DND-41 (cell line): ENCODE data around the gene ABT1.

Source experiments
- ATAC-seq: fragments of 200-7000 bp; cut with Tn5 transposase; 3 replicates; pipeline ENCODE4 v1.9.1; 2021; ENCODE audit warnings: low read depth; ENCODE audit not compliant: insufficient read depth
- DNase-seq: peaks from one replicate; pipeline ENCODE4 v3.0.0-alpha.2; 2020
- H2AFZ ChIP-seq: 2 replicates; pipeline ENCODE4 v1.6.0; 2012; ENCODE audit warnings: low read depth, low read length
- H3K27ac ChIP-seq: 2 replicates; pipeline ENCODE4 v1.5.1; 2012; ENCODE audit warnings: low read length, inconsistent platforms
- H3K27me3 ChIP-seq: fragments of 200-600 bp; sonication (generic); 2 replicates; pipeline ENCODE4 v1.6.0; 2012; ENCODE audit warnings: low read length, mild to moderate bottlenecking, inconsistent platforms; ENCODE audit not compliant: insufficient read depth, poor library complexity
- H3K36me3 ChIP-seq: 2 replicates; pipeline ENCODE4 v1.5.1; 2012; ENCODE audit warnings: low read length, inconsistent platforms; ENCODE audit not compliant: insufficient read depth
- H3K4me1 ChIP-seq: 2 replicates; pipeline ENCODE4 v1.5.1; 2012; ENCODE audit warnings: mild to moderate bottlenecking, low read length; ENCODE audit not compliant: insufficient read depth
- H3K4me2 ChIP-seq: 2 replicates; pipeline ENCODE4 v1.6.0; 2012; ENCODE audit warnings: mild to moderate bottlenecking, moderate library complexity, low read length, inconsistent platforms; ENCODE audit not compliant: insufficient read depth
- H3K4me3 ChIP-seq, 2 experiments: fragments of 200-600 bp in 1 of 2; shearing (Covaris generic) in 1 of 2; 2 replicates each; pipeline ENCODE4 v1.5.1; 2012 to 2016; ENCODE audit warnings: inconsistent platforms in 2 of 2, low read length in 2 of 2, mild to moderate bottlenecking in 2 of 2, low read depth in 1 of 2, moderate library complexity in 1 of 2
- H3K79me2 ChIP-seq: 2 replicates; pipeline ENCODE4 v1.6.0; 2012; ENCODE audit warnings: low read length, inconsistent platforms; ENCODE audit not compliant: insufficient read depth
- H3K9ac ChIP-seq: 2 replicates; pipeline ENCODE4 v1.6.0; 2012; ENCODE audit warnings: low read depth, mild to moderate bottlenecking, inconsistent platforms, low read length, moderate library complexity
- H3K9me3 ChIP-seq: 2 replicates; pipeline ENCODE4 v1.5.1; 2012; ENCODE audit warnings: low read length, moderate library complexity, mild to moderate bottlenecking, inconsistent platforms; ENCODE audit not compliant: insufficient read depth, severe bottlenecking
- H4K20me1 ChIP-seq: 2 replicates; pipeline ENCODE4 v1.6.0; 2012; ENCODE audit warnings: low read length; ENCODE audit not compliant: insufficient read depth
- EZH2 ChIP-seq: IDR thresholded peaks from 3 replicates; pipeline ENCODE4 v1.6.1; 2012; ENCODE audit warnings: borderline replicate concordance, low read depth, mild to moderate bottlenecking, moderate library complexity, low read length, inconsistent platforms; ENCODE audit not compliant: severe bottlenecking
- TF ChIP-seq, protein P1 (sequence below): IDR thresholded peaks from 2 replicates; pipeline ENCODE4 v1.5.1; 2012; ENCODE audit warnings: borderline replicate concordance, low read length, moderate library complexity, mild to moderate bottlenecking; ENCODE audit not compliant: poor library complexity, severe bottlenecking; ENCODE audit errors: extremely low read depth

The ABT1 gene

DNA sequence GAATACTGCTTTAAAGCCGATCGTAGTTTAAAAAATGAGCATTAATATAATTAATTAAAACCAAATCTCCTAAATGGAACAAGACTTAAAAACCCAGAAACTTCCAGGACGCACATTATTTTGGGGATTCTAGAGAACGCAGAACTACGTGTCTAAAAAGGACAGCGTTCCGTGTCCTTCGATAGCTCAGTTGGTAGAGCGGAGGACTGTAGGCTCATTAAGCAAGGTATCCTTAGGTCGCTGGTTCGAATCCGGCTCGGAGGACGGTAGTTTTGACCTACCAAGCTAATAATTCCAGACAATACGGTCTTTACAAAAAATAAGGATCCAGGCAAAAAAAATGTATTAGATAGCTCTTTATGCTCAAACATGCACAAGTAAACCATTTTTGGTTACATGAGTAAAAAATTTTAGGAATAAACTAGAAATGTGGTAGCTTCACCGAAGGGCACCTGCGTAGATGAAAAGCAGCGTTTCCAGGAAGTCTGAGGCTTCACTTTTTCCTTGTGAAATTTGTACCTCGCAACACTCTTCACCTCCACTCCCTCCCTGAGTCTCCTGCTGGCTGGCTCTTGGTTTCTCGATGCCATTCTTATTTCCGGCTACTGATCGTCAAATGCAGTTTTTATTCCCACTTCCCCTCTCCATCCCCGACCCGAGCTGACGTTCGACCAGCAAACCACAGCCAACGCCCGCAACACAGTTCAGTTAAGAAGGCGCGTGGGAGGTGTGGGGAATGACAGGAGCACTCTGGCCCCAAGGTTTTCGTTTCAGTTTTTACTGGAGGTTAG, 19.6 kb upstream of the ABT1 start:
- Histone ChIP-seq H3K9ac (peak overlapping the region; percentile 35), H3K4me2 (peak overlapping the region; percentile 74), H3K9me3 (peaks cover 4% of the 10 kb centered on the region), H3K4me1 (peaks cover 17% of the 10 kb centered on the region), H3K4me3 (peak overlapping the region in 1 of 2 experiments; percentile 49; a peak in 2 of 4 replicates), H3K27ac (peak overlapping the region; percentile 66), H3K36me3 (no peaks in the 10 kb centered on the region), H3K27me3 (no peaks in the 10 kb centered on the region), H3K79me2 (no peaks in the 10 kb centered on the region), H4K20me1 (no peaks in the 10 kb centered on the region), H2AFZ (peak overlapping the region; percentile 79)
- TF ChIP-seq, protein P1, sequence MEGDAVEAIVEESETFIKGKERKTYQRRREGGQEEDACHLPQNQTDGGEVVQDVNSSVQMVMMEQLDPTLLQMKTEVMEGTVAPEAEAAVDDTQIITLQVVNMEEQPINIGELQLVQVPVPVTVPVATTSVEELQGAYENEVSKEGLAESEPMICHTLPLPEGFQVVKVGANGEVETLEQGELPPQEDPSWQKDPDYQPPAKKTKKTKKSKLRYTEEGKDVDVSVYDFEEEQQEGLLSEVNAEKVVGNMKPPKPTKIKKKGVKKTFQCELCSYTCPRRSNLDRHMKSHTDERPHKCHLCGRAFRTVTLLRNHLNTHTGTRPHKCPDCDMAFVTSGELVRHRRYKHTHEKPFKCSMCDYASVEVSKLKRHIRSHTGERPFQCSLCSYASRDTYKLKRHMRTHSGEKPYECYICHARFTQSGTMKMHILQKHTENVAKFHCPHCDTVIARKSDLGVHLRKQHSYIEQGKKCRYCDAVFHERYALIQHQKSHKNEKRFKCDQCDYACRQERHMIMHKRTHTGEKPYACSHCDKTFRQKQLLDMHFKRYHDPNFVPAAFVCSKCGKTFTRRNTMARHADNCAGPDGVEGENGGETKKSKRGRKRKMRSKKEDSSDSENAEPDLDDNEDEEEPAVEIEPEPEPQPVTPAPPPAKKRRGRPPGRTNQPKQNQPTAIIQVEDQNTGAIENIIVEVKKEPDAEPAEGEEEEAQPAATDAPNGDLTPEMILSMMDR = no peak
- TF ChIP-seq EZH2 = no peak
- DNase-seq (peak; percentile 62), ATAC-seq (peak; percentile 62)

DNA sequence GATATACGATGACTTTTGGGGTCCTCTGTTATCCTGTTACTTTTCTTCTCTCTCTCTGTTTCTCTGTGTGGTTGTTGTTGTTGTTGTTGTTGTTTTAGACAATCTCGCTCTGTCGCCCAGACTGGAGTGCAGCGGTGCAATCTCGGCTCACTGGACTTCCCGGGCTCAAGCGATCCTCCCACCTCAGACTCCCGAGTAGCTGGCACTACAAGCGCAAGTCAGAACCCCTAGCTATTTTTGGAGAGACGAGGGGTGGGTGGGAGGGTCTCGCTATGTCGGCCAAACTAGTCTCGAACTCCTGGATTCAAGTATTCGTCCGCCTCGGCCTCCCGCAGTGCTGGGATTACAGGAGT, 19.1 kb upstream of the ABT1 start:
- peaks cover 4% of the 10 kb centered on the region for H3K9me3 ChIP-seq
- no peaks in the 10 kb centered on the region for H3K79me2 ChIP-seq
- peak overlapping the region in 1 of 2 experiments; percentile 49; a peak in 2 of 4 replicates for H3K4me3 ChIP-seq
- TF ChIP-seq, protein P1 = no peak
- no peak for TF ChIP-seq EZH2
- peak overlapping the region; percentile 66 for H3K27ac ChIP-seq
- H3K36me3 ChIP-seq = no peaks in the 10 kb centered on the region
- H4K20me1 ChIP-seq = no peaks in the 10 kb centered on the region
- H3K4me1 ChIP-seq = peaks cover 12% of the 10 kb centered on the region
- H3K4me2 ChIP-seq = peak overlapping the region; percentile 74
- H3K9ac ChIP-seq = peak overlapping the region; percentile 35
- H2AFZ ChIP-seq = peak overlapping the region; percentile 79
- DNase-seq = no peak
- no peak for ATAC-seq
- H3K27me3 ChIP-seq = peaks cover under 1% of the 10 kb centered on the region

- no peak overlapping the region for H3K4me2 ChIP-seq
- peaks cover 4% of the 10 kb centered on the region for H3K9me3 ChIP-seq
- H3K27me3 ChIP-seq = peaks cover 3% of the 10 kb centered on the region
- TF ChIP-seq, protein P1 = no peak
- TF ChIP-seq EZH2 = no peak
- H2AFZ ChIP-seq = no peak overlapping the region
- H3K4me1 ChIP-seq = peaks cover 10% of the 10 kb centered on the region
- H4K20me1 ChIP-seq = no peaks in the 10 kb centered on the region
- no peaks in the 10 kb centered on the region for H3K36me3 ChIP-seq
- no peak overlapping the region for H3K27ac ChIP-seq
- no peaks in the 10 kb centered on the region for H3K79me2 ChIP-seq
- no peak for ATAC-seq
- no peak for DNase-seq
- no peak overlapping the region for H3K4me3 ChIP-seq
- H3K9ac ChIP-seq = no peak overlapping the region
Measured at GRCh38 chr6:26578279-26578678, 18.5 kb upstream of the ABT1 start.
